NCI-H226 (cell line): ENCODE data around the gene ABCC3.

Source experiments
- DNase-seq: peaks from one replicate; pipeline ENCODE4 v3.0.0-alpha.2; 2015

Gene ABCC3

GRCh38 chr17:50627782-50628601 is 6.7 kb upstream of the ABCC3 start:
- no peak for DNase-seq

GRCh38 chr17:50629902-50630301 is 4.8 kb upstream of the ABCC3 start:
- no peak for DNase-seq

- DNase-seq, result no peak
These were observed 4.0 kb upstream of the ABCC3 start for GRCh38 chr17:50630524-50631194.

GRCh38 chr17:50631195-50631907 is 3.3 kb upstream of the ABCC3 start:
- no peak for DNase-seq

GRCh38 chr17:50631908-50632571 is 2.6 kb upstream of the ABCC3 start:
- no peak for DNase-seq

GRCh38 chr17:50632637-50633036 is 2.0 kb upstream of the ABCC3 start:
- DNase-seq, result no peak

GRCh38 chr17:50633683-50634082 is 998 bp upstream of the ABCC3 start:
- DNase-seq, result no peak

GRCh38 chr17:50634915-50635731 is 442 bp downstream of the ABCC3 start:
- no peak for DNase-seq

GRCh38 chr17:50635732-50635981 is 976 bp downstream of the ABCC3 start:
- no peak for DNase-seq

- DNase-seq, result no peak
These were observed 1.5 kb downstream of the ABCC3 start for GRCh38 chr17:50635982-50636803.

- DNase-seq, result no peak
These were observed 2.1 kb downstream of the ABCC3 start for GRCh38 chr17:50636804-50637195.

GRCh38 chr17:50637829-50638605 is 3.3 kb downstream of the ABCC3 start:
- no peak for DNase-seq

GRCh38 chr17:50638606-50638965 is 3.9 kb downstream of the ABCC3 start:
- no peak for DNase-seq

- DNase-seq, result peak; percentile 99
These were observed 4.5 kb downstream of the ABCC3 start for GRCh38 chr17:50638966-50639713.

GRCh38 chr17:50640686-50641351 is 6.1 kb downstream of the ABCC3 start:
- no peak for DNase-seq

GRCh38 chr17:50641357-50641756 is 6.7 kb downstream of the ABCC3 start:
- no peak for DNase-seq

GRCh38 chr17:50642071-50642721 is 7.5 kb downstream of the ABCC3 start:
- DNase-seq, result no peak

GRCh38 chr17:50642722-50643656 is 8.3 kb downstream of the ABCC3 start:
- DNase-seq, result no peak
